HAP-1 (cell line): Measurements from ENCODE around the gene LTK.

Source experiments
- DNase-seq, 2 experiments: peaks; one replicate each; pipeline ENCODE4 v3.0.0-alpha.2; 2016 to 2020; ENCODE audit warnings: low spot score in 2 of 2
- H3K27me3 ChIP-seq: fragments of 250-450 bp; sonication (Bioruptor Pico); 2 replicates; pipeline ENCODE4 v1.5.1; 2020; ENCODE audit warnings: low read depth, mild to moderate bottlenecking, moderate library complexity
- H3K36me3 ChIP-seq: fragments of 250-450 bp; sonication (Bioruptor Pico); replicated peaks from 2 replicates; pipeline ENCODE4 v1.5.1; 2020; ENCODE audit warnings: mild to moderate bottlenecking
- H3K4me1 ChIP-seq: fragments of 250-450 bp; sonication (Bioruptor Pico); 2 replicates; pipeline ENCODE4 v1.5.1; 2020; ENCODE audit warnings: mild to moderate bottlenecking
- H3K4me3 ChIP-seq: fragments of 250-450 bp; sonication (Bioruptor Pico); 2 replicates; pipeline ENCODE4 v1.5.1; 2020; ENCODE audit warnings: mild to moderate bottlenecking, moderate library complexity
- H3K9me3 ChIP-seq: fragments of 250-450 bp; sonication (Bioruptor Pico); 2 replicates; pipeline ENCODE4 v1.5.1; 2020; ENCODE audit warnings: mild to moderate bottlenecking, moderate library complexity
- in situ Hi-C: fragments of 300-500 bp; cut with MboI; formaldehyde crosslinking; loops from 3 replicates; pipeline ENCODE4 v1.14.3; 2020; ENCODE audit warnings: low sequenced_read_pairs, inconsistent platforms, mixed read lengths

Gene LTK

GRCh38 chr15:41513506-41514227 lies at the start of gene LTK:
Gene LTK, minus strand, starts transcription at chr15:41513827. Its CDS starts 118 bp downstream, at chr15:41513709.
- in situ Hi-C loops, result no loop called here
- H3K9me3 ChIP-seq, result no peaks in the 10 kb centered on the region
- peak; percentile 91 to 95 for DNase-seq
- peaks cover 11% of the 10 kb centered on the region for H3K4me1 ChIP-seq
- no peaks in the 10 kb centered on the region for H3K27me3 ChIP-seq
- H3K4me3 ChIP-seq, result peak within 1 kb of the TSS; percentile 34
- H3K36me3 ChIP-seq, result peaks cover 3% of the 10 kb centered on the region; the same call in 1 of the 2 replicates

GRCh38 chr15:41562784-41563198 lies 49.2 kb upstream of the LTK start:
- in situ Hi-C loops, result loop anchor here (10.0 kb wide), 1 partner anchor 252 kb away; no protein-coding TSS in a partner anchor
- no peaks in the 10 kb centered on the region for H3K27me3 ChIP-seq
- H3K36me3 ChIP-seq, result peaks cover 35% of the 10 kb centered on the region
- DNase-seq, result no peak
- no peak overlapping the region for H3K4me3 ChIP-seq
- H3K9me3 ChIP-seq, result no peaks in the 10 kb centered on the region
- peaks cover 11% of the 10 kb centered on the region for H3K4me1 ChIP-seq

- Histone ChIP-seq H3K4me1 (peaks cover 9% of the 10 kb centered on the region), H3K27me3 (no peaks in the 10 kb centered on the region), H3K36me3 (peaks cover 33% of the 10 kb centered on the region), H3K4me3 (no peak overlapping the region), H3K9me3 (no peaks in the 10 kb centered on the region)
- DNase-seq, result no peak
- in situ Hi-C loops, result loop anchor here (10.0 kb wide), 1 partner anchor 253 kb away; no protein-coding TSS in a partner anchor
These were observed 48.6 kb upstream of the LTK start for GRCh38 chr15:41562244-41562643.

GRCh38 chr15:41561777-41562145 lies 48.1 kb upstream of the LTK start:
- Histone ChIP-seq H3K36me3 (peaks cover 30% of the 10 kb centered on the region), H3K4me1 (peaks cover 9% of the 10 kb centered on the region), H3K4me3 (no peak overlapping the region), H3K9me3 (no peaks in the 10 kb centered on the region), H3K27me3 (no peaks in the 10 kb centered on the region)
- DNase-seq, result no peak
- in situ Hi-C loops, result loop anchor here (10.0 kb wide), 1 partner anchor 253 kb away; no protein-coding TSS in a partner anchor

- no peak for DNase-seq
- peaks cover 30% of the 10 kb centered on the region for H3K36me3 ChIP-seq
- in situ Hi-C loops, result loop anchor here (10.0 kb wide), 1 partner anchor 254 kb away; no protein-coding TSS in a partner anchor
- H3K4me3 ChIP-seq, result no peak overlapping the region
- peaks cover 9% of the 10 kb centered on the region for H3K4me1 ChIP-seq
- no peaks in the 10 kb centered on the region for H3K27me3 ChIP-seq
- H3K9me3 ChIP-seq, result no peaks in the 10 kb centered on the region
These were observed 47.6 kb upstream of the LTK start for GRCh38 chr15:41561104-41561776.

GRCh38 chr15:41560572-41560874 lies 46.9 kb upstream of the LTK start:
- peaks cover 9% of the 10 kb centered on the region for H3K4me1 ChIP-seq
- no peaks in the 10 kb centered on the region for H3K9me3 ChIP-seq
- H3K4me3 ChIP-seq, result no peak overlapping the region

GRCh38 chr15:41559239-41559782 lies 45.7 kb upstream of the LTK start:
- H3K4me3 ChIP-seq, result peak overlapping the region; percentile 59
- peaks cover 9% of the 10 kb centered on the region for H3K4me1 ChIP-seq
- peaks cover 23% of the 10 kb centered on the region for H3K36me3 ChIP-seq
- DNase-seq, result no peak
- no peaks in the 10 kb centered on the region for H3K9me3 ChIP-seq
- in situ Hi-C loops, result no loop called here
- no peaks in the 10 kb centered on the region for H3K27me3 ChIP-seq

More at GRCh38 chr15:41560572-41560874, 46.9 kb upstream of the LTK start:
- H3K36me3 ChIP-seq, result peaks cover 30% of the 10 kb centered on the region
- no peaks in the 10 kb centered on the region for H3K27me3 ChIP-seq
- no peak for DNase-seq
- in situ Hi-C loops, result loop anchor here (10.0 kb wide), 1 partner anchor 254 kb away; no protein-coding TSS in a partner anchor

- in situ Hi-C loops, result no loop called here
- no peaks in the 10 kb centered on the region for H3K27me3 ChIP-seq
- peak; percentile 69 to 82 for DNase-seq
- H3K9me3 ChIP-seq, result no peaks in the 10 kb centered on the region
- peak within 1 kb of the TSS; percentile 59 for H3K4me3 ChIP-seq
- peaks cover 19% of the 10 kb centered on the region for H3K36me3 ChIP-seq
- H3K4me1 ChIP-seq, result peaks cover 9% of the 10 kb centered on the region
These were observed 45.0 kb upstream of the LTK start, which contains the start of gene TYRO3 for GRCh38 chr15:41558400-41559238. Gene TYRO3, plus strand, starts transcription at chr15:41559212. Its CDS starts 46 bp downstream, at chr15:41559258.

- peak overlapping the region; percentile 59 for H3K4me3 ChIP-seq
- H3K4me1 ChIP-seq, result peaks cover 9% of the 10 kb centered on the region
- no peaks in the 10 kb centered on the region for H3K27me3 ChIP-seq
- H3K36me3 ChIP-seq, result peaks cover 15% of the 10 kb centered on the region
- peak; percentile 68 to 83 for DNase-seq
- in situ Hi-C loops, result no loop called here
- H3K9me3 ChIP-seq, result no peaks in the 10 kb centered on the region
These were observed 44.2 kb upstream of the LTK start for GRCh38 chr15:41557673-41558399.

- Histone ChIP-seq H3K4me1 (peaks cover 9% of the 10 kb centered on the region), H3K27me3 (no peaks in the 10 kb centered on the region), H3K36me3 (peaks cover 7% of the 10 kb centered on the region), H3K4me3 (no peak overlapping the region), H3K9me3 (no peaks in the 10 kb centered on the region)
- no peak for DNase-seq
- in situ Hi-C loops, result no loop called here
These were observed 43.0 kb upstream of the LTK start for GRCh38 chr15:41556677-41557076.

- H3K4me1 ChIP-seq, result peaks cover 9% of the 10 kb centered on the region
- H3K4me3 ChIP-seq, result no peak overlapping the region
- DNase-seq, result no peak
- in situ Hi-C loops, result no loop called here
- no peaks in the 10 kb centered on the region for H3K36me3 ChIP-seq
- H3K27me3 ChIP-seq, result no peaks in the 10 kb centered on the region
- H3K9me3 ChIP-seq, result no peaks in the 10 kb centered on the region
These were observed 41.3 kb upstream of the LTK start for GRCh38 chr15:41554915-41555314.

- Histone ChIP-seq H3K27me3 (no peaks in the 10 kb centered on the region), H3K4me3 (no peak overlapping the region), H3K9me3 (no peaks in the 10 kb centered on the region), H3K36me3 (no peaks in the 10 kb centered on the region), H3K4me1 (peaks cover 9% of the 10 kb centered on the region)
- no peak for DNase-seq
- in situ Hi-C loops, result no loop called here
These were observed 40.7 kb upstream of the LTK start for GRCh38 chr15:41554343-41554742.

- no peaks in the 10 kb centered on the region for H3K36me3 ChIP-seq
- in situ Hi-C loops, result no loop called here
- DNase-seq, result no peak
- no peaks in the 10 kb centered on the region for H3K27me3 ChIP-seq
- no peak overlapping the region for H3K4me3 ChIP-seq
- no peaks in the 10 kb centered on the region for H3K9me3 ChIP-seq
- H3K4me1 ChIP-seq, result peaks cover 9% of the 10 kb centered on the region
These were observed 40.1 kb upstream of the LTK start for GRCh38 chr15:41553731-41554130.
